IPS-NIHi7 (cell line): ENCODE measurements around the gene OTOG.
A peak's percentile ranks its signal among the peaks of the same experiment; 100 is the strongest.

ENCODE experiments used
- DNase-seq: peaks from one replicate; pipeline ENCODE4 v3.0.0; 2012; ENCODE audit warnings: mixed read lengths; ENCODE audit errors: extremely low spot score

The OTOG gene

DNA sequence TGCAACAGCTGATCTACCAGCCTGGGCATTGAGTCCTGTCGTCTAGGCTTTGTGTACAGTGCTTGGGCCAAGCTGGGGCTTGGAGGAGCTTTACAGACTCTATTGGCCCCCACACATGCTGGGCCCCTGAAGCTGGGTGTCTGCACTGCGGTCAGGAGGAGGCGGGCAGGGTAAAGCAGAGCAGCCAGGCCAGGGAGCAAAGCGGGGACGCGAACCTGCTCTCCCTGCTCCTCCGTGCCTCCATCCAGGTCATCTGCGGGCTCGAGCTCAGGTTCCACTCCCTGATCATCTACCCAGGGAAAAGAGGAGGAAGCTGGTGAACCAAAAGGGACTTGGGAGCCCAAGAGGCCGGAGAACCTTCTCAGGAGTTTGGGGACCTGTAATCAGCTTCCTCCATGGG lies 29.9 kb upstream of the OTOG start:
- DNase-seq = no peak

DNA sequence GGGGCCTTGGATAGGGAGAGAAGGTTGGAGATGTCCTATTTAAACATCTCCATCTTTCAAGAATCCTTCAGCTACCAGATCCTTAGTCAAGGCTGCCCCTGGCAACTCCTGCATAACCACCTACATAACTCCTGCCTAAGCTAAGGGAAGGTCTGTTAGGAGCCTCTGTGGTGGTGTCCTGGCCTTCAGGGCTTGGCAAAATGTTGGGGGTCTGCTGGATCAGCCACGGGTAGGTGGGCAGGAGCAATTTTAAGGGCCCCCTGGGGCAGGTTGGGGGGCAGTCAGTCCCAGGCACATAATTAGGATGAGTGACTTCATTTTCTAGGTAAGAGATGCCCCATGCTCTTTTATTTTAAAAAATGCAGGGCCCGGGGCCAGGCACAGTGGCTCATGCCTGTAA lies 28.7 kb upstream of the OTOG start:
- no peak for DNase-seq

DNA sequence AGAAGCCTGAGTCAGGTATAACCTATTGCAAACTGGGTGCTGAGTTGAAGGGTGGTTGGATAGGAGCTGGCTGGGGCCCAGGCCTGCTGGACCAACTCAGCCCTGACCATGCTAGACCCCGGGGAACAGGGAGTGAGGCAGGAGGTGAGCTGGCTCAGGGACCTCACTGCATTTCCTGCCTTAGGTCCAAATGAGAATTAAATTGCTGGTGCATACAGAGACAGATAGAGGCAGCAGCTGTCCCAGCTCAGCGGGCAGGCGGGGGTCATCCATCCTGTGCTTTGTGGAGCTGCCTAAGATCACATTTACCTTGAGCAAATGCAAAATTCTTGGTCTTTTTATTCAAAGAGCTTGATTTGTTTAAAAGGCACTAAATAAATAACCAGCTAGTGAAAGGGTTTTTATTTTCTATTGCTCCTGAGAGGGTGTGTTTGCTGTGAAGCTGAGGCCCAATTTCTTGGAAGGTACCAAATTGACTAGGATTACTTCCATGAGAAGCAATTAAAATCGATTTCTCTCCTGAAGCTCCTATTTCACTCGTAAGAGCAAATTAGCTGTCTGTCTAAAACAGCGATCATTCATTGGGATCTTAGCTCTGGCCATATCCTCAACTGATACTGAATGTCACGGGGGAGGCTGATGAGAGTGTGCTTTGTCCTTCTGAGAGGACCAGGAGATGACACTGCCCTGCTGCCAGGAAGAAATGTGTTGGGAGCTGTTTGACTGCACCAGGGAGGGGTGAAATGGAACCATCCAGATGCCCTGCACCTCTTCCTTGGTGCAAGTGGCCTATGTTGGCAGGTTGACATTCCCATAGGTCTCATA lies 27.8 kb upstream of the OTOG start:
- DNase-seq = peak; percentile 41

DNA sequence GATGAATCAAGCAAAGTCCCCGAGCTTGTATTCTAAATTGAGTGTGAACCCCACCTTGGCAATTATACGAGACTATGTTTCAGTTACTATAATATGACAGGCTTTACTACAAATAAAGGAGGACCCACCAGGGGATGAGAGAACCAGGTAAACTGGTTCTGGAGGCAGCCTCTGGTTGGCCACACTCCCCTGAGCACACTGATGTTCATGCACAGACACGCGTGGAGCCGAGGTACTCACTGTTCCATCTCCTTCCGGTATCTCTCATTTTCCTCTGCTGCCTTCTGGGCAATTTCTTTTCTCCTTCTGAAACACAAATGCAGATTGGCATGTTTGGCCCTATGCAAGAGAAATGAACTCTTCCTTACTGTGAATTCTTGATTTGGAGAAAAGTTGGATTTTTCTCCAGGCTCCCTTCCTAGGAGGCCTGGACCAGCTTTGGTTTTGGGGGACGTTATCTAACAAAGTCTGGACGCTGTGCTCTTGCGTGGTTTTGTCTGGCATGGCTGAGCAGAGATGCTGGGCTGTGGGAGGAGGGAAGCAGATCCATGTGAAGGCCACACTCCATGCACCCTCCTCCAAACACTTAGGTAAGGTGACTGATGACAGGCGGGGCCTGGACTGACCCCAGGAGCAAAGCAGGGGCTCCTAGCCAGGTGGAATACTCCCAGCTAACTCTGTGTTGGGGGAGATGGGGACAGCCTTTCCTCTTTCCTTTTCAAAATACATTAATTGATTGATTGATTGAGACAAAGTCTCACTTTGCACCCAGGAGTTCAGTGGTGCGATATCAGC lies 25.8 kb upstream of the OTOG start:
- no peak for DNase-seq

DNA sequence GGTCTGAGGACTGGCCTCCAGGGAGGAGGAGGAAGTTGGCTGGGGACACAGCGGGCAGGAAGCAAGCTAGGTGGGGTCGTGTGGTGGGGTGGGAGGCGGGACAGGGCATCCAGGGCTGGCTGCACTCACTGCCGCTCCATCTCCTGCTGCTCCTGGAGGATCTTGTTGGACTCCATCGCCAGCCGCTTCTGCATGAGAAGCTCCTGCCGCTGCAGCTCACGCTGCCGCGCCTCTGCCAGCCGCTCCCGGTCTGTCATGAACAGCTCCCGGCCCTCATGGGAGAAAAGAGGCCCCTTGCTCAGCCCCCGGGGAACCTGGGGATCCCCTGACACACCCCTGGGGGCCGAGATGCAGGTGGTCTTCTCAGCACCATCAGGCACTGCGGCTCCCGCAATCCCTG lies 24.4 kb upstream of the OTOG start:
- DNase-seq = no peak

DNA sequence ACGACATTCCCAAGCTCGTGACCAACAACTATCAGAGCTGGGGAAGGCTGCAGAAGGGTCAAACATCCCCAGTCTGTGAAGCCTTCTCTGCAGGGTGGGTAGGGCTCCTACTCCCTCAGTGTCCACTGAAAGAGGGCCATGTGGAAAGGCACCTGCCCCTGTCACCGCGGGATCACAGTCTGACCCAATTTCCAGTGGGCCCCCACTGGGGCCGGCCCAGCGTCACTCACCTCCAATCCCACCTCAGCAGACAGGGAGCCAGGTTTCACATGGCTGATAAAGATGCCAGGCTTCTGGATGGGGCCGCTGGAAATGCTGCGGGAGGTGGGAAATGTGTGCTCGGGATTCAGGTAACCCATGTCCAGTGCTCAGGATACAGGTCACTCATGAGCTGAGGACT lies 22.8 kb upstream of the OTOG start:
- no peak for DNase-seq

DNA sequence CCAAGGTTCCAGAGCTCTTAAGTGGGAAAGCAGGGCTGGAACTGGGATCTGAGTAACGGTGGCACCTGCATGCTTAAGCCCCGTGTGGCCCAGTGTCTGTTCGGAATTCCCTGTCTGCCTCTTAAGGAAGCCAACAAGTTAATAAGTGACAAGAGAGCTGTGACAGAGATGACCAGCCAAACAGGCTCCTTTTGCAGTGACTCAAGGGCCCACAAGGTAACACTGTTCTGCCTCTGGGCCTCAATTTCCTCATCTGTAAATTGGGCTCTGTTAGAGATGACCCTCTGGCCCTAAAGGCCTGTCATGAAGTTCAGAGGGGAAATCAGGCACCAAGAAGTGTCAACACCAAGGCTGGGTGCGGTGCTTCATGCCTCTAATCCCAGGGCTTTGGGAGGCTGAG lies 21.5 kb upstream of the OTOG start:
- DNase-seq = no peak

DNA sequence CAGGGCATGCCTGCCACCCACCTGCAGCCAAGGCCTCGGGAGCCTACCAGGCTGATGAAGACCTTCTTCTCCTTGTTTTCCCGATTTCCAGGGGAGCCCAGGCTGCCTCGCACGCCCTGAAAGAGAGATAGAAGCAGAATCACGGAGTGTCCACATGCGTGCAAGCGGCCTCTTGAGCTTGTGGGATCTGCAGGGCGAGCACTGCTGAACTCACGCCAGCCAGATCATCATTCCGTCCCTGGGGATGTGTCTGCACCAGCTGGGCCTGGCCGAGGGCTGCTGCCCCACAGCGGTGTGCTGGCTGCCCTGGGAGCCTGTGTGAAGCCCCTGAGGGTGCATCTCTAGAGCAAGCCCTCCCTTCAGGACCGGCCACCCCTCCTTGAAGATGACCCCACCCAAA lies 20.7 kb upstream of the OTOG start:
- DNase-seq = no peak

DNA sequence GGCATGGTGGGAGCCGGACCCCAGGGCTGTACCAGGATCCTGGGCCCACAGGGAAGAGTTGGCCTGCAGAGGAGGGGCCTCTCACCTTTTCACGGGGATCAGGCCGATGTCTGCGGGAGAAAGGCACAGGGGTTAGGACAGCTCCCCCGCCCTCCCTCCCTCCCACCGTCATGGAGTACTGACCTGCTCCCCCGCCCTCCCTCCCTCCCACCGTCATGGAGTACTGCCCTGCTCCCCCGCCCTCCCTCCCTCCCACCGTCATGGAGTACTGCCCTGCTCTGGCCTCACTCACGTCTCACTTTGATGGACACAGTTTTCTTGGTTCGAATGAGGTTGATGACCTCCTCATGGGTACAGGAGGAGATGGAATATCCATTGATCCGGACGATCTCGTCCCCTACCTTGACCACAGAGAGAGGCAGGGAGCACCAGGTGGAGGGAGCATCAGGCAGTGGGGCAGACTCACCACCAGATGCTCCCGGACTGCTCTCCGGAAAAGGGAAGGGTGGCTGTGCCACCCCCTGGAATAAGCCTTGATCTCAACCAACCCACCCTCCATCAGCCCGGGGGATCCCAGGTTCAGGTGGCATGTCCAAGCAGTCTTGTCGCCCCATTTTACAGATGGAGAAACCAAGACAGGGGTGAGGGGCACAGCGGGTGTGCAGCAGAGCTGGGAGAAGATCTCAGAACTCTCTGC lies 20.0 kb upstream of the OTOG start:
- peak; percentile 43 for DNase-seq

DNA sequence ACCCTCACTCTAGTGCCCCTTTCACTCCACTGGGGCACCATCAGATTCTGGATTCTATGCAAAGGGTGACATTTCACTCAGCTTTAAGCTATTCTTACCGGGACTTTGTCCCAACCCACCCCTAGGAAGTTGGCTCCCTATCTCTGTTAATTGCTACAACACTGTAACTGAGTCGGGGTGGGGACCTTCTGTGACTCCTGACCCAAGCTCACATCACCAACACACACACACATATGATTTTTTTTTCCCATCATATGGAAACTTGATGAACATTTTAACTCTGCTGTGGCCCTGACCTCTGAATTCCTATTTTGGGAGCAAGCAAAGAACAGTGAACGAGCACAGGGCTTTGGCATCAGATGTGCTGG lies 19.4 kb upstream of the OTOG start:
- no peak for DNase-seq

DNA sequence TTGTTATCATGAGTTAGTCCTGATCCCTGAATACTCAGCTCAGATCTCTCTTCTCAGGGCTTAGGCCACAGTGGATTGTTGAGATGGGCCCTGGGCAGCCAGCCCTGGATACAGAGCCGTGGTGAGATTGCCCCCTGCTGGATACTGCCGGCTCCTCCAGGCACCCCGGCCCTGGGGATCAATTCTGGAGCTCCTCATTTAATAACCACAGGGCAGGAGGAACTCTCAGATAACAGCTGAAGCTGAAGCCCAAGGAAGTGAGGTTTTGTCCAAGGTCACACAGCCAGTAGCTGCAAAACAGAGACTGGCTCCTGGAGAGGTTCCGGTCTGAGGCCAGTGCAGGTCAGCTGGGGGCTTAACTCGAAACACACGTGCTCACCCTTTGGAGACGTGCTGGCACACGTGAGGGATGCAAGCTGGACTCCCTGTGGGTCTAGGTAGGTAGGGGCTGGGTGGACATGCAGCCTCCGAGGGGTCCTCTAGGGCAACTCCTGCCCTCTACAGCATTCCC lies 18.8 kb upstream of the OTOG start:
- DNase-seq = peak; percentile 90

DNA sequence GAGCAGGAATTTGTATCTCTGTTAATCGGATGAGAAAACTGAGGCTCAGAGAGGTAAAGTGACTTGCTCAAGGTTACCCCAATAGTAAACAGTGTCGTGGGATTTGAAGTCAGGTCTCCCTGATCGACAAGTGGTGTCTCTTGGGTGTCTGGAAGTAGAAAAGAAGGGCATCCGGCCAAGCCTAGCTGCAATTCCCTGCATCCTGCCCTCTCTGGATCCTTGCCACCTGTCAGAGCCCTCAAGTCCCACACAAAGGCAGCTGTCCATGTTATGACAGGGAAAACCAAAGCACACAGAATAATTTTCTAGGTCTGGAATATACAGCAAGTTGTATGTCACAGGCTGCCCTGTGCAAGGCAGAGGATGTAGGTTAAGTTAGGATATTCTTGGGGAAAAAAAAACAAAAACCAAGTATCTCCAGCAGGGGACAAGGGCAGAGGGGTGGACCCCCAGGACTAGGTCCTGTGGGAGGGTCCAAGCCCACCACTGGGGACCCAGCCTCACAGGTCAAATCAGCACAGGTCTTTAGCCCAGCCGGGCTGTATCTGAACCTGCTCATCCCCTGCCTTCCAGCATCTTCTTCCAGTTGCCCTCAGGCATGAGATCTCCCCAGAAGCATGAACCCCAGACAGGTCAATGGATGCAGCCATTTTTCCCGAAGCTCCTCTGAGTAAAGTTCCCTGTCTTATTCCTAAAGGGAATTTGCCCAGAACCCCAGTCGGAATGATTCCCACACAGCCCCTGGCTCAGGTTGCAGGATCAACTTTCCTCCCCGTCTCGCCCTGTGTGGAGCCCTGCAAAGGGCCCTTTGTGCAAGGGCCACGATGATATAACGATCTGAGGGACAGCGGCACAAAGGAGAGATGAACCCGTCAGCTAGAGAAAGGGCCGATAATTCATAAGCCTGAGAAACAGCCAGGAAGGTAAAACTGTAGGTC lies 17.9 kb upstream of the OTOG start:
- no peak for DNase-seq

DNA sequence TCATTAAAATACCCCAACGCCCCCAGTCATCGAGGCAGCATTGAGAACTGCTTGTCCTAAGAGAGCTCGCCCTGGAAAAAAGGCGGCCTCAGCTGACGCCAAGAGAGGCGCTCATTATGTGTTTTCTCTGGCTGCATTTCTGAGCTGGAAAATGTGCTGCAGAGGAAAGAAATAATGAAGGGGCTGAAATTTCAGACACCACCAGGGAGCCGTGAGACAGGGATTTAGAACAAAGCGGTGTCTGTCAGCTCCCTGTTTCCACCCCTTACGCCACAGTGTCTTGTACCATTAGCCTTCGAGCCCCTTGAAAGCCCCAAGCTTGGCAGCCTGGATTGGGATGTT lies 17.2 kb upstream of the OTOG start:
- DNase-seq = no peak

DNA sequence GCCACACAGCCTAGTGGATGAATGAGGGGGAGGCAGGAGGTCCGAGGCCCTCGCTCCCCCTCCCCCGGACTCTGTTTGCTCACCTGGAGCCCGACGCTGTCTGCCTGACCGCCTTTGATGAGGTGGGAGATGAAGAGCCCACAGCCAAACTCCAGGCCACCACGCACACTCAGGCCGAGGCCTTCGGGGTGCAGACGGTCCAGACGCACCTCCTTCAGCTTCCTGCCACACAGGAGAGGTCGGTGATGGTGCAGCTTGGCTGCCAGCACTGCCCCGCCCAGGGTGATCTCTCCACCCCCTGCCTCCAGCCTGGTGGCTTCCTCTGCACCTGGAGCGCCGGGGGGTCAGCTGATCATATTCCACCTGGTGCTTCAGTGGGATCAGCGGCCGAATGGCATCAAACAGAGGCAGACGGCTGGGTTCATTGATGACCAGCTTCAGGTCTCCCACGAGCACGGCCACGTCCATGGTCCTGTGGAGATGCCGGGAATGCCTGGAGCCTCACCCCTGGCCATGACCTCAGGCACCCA lies 15.9 kb upstream of the OTOG start:
- DNase-seq = no peak

DNA sequence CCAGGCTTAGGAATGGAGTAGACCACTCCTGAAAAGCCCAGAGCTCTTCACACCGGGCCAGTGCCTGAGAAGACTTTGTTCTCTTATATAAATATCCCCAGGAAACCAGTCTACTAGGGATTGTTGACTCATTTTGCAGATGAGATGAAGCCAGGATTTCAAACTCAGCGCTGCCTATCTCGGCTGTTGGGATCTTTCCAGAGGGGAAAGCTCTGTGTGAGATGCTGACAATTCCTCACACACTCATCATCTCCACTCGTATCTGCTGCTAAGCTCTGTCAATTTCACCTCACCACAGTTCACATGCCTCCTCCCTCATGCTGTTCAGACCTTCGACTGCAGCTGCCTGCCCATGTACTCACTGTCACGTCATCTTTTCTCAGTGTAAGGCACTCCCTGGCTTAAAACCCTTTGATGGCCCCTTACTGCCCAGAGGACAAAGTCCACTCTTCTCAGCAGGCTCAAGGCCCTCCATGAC lies 15.4 kb upstream of the OTOG start:
- DNase-seq = no peak

DNA sequence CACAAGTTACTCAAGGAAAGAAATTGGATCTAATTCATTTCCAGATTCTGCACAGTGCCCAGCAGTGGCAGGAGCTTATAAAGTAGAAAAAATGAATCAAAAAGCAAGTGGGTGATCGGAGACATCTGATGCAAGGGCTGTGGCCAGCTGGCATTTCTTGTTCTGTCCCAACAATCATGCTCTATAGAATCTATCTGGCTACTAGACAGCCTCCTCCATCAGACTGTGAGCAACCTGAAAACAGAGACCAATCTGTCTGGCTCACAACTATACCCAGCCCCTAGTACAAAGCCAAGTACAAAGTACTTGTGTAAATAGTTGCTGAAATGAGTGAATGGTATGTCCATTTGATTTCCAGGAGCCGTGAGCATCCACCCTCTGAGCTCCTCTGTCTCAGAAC lies 14.3 kb upstream of the OTOG start:
- DNase-seq = no peak

DNA sequence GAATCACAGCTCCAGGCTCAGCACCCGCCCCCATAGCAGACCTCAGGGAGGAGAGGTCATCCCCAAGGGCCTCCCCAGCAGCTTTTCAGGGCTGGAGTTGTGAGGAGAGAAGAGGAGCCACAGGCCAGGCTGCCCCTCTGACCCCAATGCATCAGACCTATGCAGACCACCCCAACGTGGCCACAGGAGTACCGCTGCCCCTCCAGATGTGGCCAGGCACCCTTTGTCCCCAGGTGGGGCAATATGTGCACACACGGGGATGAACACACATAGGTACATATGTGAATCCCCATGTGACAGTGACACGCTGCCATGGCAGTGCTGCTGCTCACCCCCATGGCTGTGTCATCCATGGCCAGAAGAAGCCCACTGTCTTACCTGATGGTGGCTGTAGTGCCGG lies 13.7 kb upstream of the OTOG start:
- DNase-seq = no peak

DNA sequence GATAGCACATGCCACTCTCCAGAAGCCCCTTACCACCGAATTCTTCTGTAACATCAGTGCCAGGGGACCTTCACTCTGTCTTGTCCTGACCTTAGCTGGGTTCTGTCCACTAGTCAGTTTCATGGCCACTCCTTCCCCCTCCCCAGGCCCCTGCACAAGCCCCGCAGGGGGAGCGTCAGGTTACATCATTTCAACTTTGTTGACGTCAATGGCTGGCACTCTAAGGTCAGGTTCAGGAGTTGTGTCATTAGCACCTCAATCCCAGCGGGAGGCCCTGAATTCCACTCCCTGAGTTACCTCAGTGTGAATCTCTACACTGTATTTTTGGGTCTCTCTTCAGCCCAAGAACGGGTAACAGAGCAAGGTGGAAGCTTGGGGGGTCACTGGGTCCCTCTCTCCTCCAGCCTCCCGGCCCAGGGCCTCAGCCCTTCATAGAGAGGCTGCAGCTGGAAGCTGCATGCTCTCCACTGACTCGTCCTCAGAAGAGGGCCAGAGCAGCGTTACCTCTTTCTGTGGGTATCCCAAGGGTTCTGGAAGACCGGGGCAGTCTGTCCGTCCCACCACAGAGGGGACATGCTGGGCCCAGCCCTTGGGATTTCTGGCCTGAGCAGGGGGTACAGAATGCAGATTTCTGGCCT lies 13.2 kb upstream of the OTOG start:
- DNase-seq = no peak

DNA sequence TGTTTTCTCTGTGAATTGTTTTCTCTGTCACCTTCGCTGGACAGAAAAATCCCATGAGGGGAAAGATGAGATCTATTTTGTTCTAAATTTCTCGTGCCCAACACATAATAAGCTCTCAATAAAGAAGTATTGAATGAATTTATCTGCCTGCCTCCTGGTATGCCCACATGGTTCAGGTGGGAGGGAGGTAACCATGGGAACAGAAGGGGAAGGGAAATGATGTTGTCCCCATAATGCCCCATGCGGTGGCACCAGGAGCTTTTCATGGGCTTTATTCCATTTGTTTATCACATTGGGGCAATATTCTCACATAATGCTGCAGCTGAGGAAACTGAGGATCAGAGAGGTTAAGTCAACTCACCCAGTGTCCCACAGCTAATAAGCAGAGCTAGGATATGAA lies 11.6 kb upstream of the OTOG start:
- no peak for DNase-seq

DNA sequence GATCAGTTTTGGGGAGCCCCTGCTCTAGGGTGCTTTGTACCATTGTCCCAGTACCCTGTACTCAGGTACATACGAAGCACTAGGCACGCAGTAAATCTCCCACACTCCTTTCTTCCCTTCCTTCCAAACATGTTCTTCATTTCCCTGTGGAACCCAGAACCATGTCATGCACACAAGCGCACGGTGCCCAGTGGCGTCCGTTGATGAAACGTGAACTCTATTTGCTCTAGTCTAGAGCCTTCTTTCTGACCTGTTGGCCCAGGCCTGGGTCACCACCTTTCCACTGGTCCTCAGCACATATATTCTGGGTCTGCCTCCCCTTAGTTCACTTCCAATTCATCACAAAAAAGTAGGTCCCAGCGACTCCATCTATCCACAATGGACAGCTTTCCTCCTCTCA lies 9.8 kb upstream of the OTOG start:
- DNase-seq = no peak

DNA sequence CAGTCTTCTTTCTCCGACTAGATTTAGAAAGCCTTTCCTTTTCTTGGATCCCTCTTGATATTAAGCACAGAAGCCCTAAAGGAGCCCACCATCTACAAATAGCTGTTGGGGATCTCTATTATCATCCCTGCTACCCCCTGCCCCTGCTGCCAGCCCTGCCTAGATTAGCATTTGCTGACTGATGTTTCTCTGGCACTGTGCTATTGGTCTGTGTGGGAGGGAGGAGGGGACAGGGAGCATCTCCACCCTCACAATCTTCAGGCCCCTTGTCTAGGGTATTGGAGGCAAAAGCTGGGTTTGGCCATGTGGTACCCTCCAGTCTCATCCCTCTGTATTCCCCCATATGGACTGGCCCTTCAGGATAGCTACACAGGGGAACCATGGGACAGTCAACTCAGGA lies 9.0 kb upstream of the OTOG start:
- DNase-seq = no peak
